ENCODE data around the gene RBM20.

RBM20 gene

GRCh38 chr10:110671788-110672579 lies 27.8 kb downstream of the RBM20 start:
- Mint-ChIP-seq H3K4me3 (peak overlapping the region; percentile 87), H3K27me3 (peaks cover 3% of the 10 kb centered on the region), H3K9me3 (no peaks in the 10 kb centered on the region), H3K27ac (peak overlapping the region; percentile 41), H3K36me3 (no peaks in the 10 kb centered on the region), H3K4me1 (peaks cover 9% of the 10 kb centered on the region)

GRCh38 chr10:110672580-110672919 lies 28.4 kb downstream of the RBM20 start:
- peak overlapping the region; percentile 87 for H3K4me3 Mint-ChIP-seq
- H3K9me3 Mint-ChIP-seq, result no peaks in the 10 kb centered on the region
- no peaks in the 10 kb centered on the region for H3K36me3 Mint-ChIP-seq
- H3K4me1 Mint-ChIP-seq, result peaks cover 9% of the 10 kb centered on the region
- H3K27ac Mint-ChIP-seq, result no peak overlapping the region
- peaks cover 3% of the 10 kb centered on the region for H3K27me3 Mint-ChIP-seq

DNA sequence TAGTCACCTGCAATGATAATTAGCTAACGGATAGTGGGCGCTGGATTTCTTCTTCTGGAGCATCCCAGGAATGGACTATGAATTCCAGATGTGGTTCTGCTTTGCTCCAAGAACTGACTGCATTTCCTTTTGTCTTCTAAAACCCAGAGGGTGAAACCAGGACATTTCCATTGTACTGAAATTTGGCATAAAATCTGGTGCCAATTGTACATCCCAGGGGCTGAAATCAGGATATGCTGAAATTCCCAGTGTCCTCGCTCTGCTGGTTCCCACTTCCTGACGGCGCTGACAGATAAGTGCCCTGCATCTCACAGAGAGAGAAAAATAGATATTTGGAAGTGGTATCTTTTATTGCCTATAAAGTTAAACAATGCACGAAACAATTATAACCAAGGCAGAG lies 31.9 kb downstream of the RBM20 start:
- Mint-ChIP-seq H3K4me3 (no peak overlapping the region), H3K27me3 (peaks cover 3% of the 10 kb centered on the region), H3K27ac (no peak overlapping the region), H3K9me3 (no peaks in the 10 kb centered on the region), H3K36me3 (no peaks in the 10 kb centered on the region), H3K4me1 (peaks cover 12% of the 10 kb centered on the region)

DNA sequence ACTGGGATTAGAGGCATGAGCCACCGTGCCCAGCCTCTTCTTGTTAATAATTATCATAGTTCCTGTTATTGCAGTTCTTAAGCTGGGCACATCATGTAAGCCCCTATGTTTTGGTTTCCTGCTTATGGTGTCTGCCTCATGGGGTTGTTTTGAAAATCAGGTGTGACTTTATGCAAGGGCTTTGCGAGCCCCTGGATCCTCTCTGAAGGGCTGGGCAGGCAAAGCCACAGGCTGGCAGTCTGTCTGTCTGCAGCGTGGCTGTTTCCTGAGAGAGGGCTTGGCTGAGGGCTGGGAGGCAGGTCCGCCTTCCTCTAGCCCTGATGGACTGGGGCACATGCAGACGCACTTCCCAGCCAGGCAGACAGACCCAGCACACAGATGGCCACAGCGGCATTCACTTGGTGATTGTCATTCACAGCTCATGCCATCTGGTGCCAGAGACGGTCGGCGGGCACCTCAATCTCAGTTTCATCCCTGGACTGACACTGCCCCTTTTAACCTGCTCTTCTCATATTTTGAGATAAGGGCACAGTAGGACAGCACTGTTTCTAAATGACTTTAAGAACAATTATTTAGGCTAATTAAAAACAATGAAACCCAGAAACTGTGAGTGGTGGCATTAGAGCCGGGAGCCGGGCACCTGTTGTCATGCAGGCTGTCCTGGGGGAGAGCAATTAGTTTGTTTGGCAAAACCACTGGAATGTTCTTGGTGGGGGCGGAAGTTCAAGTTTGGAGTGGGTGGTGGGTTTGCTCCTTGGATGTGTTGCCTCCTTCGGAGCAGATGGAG lies 35.5 kb downstream of the RBM20 start:
- H3K27ac Mint-ChIP-seq, result no peak overlapping the region
- peaks cover 4% of the 10 kb centered on the region for H3K4me1 Mint-ChIP-seq
- no peaks in the 10 kb centered on the region for H3K36me3 Mint-ChIP-seq
- H3K9me3 Mint-ChIP-seq, result no peaks in the 10 kb centered on the region
- H3K4me3 Mint-ChIP-seq, result no peak overlapping the region
- H3K27me3 Mint-ChIP-seq, result no peaks in the 10 kb centered on the region

GRCh38 chr10:110680273-110681020 lies 36.3 kb downstream of the RBM20 start:
- Mint-ChIP-seq H3K4me1 (peaks cover 4% of the 10 kb centered on the region), H3K36me3 (no peaks in the 10 kb centered on the region), H3K9me3 (no peaks in the 10 kb centered on the region), H3K27ac (no peak overlapping the region), H3K4me3 (no peak overlapping the region), H3K27me3 (no peaks in the 10 kb centered on the region)

- no peaks in the 10 kb centered on the region for H3K27me3 Mint-ChIP-seq
- no peaks in the 10 kb centered on the region for H3K36me3 Mint-ChIP-seq
- H3K27ac Mint-ChIP-seq, result no peak overlapping the region
- peaks cover 4% of the 10 kb centered on the region for H3K4me1 Mint-ChIP-seq
- H3K4me3 Mint-ChIP-seq, result no peak overlapping the region
- H3K9me3 Mint-ChIP-seq, result no peaks in the 10 kb centered on the region
Observed at GRCh38 chr10:110681023-110681681, 37.0 kb downstream of the RBM20 start.

- H3K27me3 Mint-ChIP-seq, result no peaks in the 10 kb centered on the region
- H3K4me3 Mint-ChIP-seq, result no peak overlapping the region
- H3K36me3 Mint-ChIP-seq, result no peaks in the 10 kb centered on the region
- H3K27ac Mint-ChIP-seq, result no peak overlapping the region
- peaks cover 4% of the 10 kb centered on the region for H3K4me1 Mint-ChIP-seq
- H3K9me3 Mint-ChIP-seq, result no peaks in the 10 kb centered on the region
Observed at GRCh38 chr10:110682348-110682747, 38.2 kb downstream of the RBM20 start.

DNA sequence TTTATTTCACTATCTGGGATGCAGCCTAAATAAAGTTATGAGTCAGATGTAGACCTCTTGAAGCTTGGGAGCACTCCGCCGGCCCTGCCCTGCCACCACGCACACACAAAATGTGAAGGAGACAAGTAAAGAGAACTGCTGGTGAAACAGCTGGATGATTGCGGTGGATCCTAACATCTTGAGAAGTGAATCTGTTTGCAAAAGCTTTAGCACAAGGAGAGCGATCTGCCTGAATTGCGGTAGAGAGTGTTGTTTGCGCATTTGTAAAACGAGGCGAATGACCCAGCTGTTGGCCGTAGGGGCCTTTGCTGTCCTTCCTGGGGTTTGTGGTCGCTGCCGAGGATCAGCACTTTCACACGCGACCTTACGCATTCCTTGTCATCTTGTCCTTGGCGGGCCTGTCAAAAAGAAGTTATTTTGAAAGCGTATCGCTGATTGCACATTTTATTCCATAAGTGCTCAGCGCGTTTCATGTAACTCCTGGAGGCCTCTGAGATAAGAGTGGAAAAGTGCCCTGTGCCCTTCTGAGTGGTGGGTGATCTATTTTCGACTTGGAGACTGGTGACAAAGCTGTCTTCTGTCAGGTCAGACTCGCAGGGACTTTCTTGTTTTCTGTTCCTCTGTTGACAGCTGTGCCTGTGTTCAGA lies 40.8 kb downstream of the RBM20 start:
- H3K9me3 Mint-ChIP-seq, result no peaks in the 10 kb centered on the region
- H3K4me3 Mint-ChIP-seq, result no peak overlapping the region
- no peak overlapping the region for H3K27ac Mint-ChIP-seq
- no peaks in the 10 kb centered on the region for H3K36me3 Mint-ChIP-seq
- H3K4me1 Mint-ChIP-seq, result peaks cover 4% of the 10 kb centered on the region
- no peaks in the 10 kb centered on the region for H3K27me3 Mint-ChIP-seq

- H3K36me3 Mint-ChIP-seq, result no peaks in the 10 kb centered on the region
- H3K4me1 Mint-ChIP-seq, result peaks cover under 1% of the 10 kb centered on the region
- no peak overlapping the region for H3K4me3 Mint-ChIP-seq
- no peaks in the 10 kb centered on the region for H3K9me3 Mint-ChIP-seq
- H3K27ac Mint-ChIP-seq, result no peak overlapping the region
- H3K27me3 Mint-ChIP-seq, result no peaks in the 10 kb centered on the region
Observed at GRCh38 chr10:110686047-110686446, 41.9 kb downstream of the RBM20 start.

- Mint-ChIP-seq H3K36me3 (no peaks in the 10 kb centered on the region), H3K9me3 (no peaks in the 10 kb centered on the region), H3K27me3 (no peaks in the 10 kb centered on the region), H3K4me1 (no peaks in the 10 kb centered on the region), H3K27ac (no peak overlapping the region), H3K4me3 (no peak overlapping the region)
Observed at GRCh38 chr10:110686949-110687348, 42.8 kb downstream of the RBM20 start.

DNA sequence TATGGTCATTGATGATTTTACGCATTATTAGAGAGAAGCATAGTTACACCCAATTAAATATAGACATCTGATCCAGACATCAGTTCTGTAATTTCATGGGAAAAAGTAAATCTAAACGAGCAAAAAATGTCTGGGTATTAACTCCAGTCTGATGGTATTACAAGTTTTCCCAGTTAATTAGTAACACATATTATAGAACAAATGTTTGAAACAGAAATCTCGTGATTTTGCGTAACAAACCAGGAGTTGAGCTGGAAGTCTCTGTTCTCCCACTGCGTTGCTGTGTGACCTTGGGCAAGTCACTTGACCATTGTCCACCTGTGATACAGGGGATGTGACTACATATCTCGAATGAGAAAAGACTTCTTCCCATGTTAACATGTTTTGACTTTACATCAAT lies 43.3 kb downstream of the RBM20 start:
- no peak overlapping the region for H3K4me3 Mint-ChIP-seq
- H3K27ac Mint-ChIP-seq, result no peak overlapping the region
- no peaks in the 10 kb centered on the region for H3K4me1 Mint-ChIP-seq
- peaks cover under 1% of the 10 kb centered on the region for H3K9me3 Mint-ChIP-seq
- H3K27me3 Mint-ChIP-seq, result no peaks in the 10 kb centered on the region
- H3K36me3 Mint-ChIP-seq, result no peaks in the 10 kb centered on the region

- no peaks in the 10 kb centered on the region for H3K4me1 Mint-ChIP-seq
- peaks cover 2% of the 10 kb centered on the region for H3K27me3 Mint-ChIP-seq
- H3K9me3 Mint-ChIP-seq, result peaks cover 11% of the 10 kb centered on the region
- peaks cover 1% of the 10 kb centered on the region for H3K36me3 Mint-ChIP-seq
- H3K27ac Mint-ChIP-seq, result no peak overlapping the region
- no peak overlapping the region for H3K4me3 Mint-ChIP-seq
Observed at GRCh38 chr10:110691139-110691538, 47.0 kb downstream of the RBM20 start.

GRCh38 chr10:110694263-110694662 lies 50.1 kb downstream of the RBM20 start:
- Mint-ChIP-seq H3K4me3 (no peak overlapping the region), H3K9me3 (peaks cover 11% of the 10 kb centered on the region), H3K27me3 (peaks cover 2% of the 10 kb centered on the region), H3K27ac (no peak overlapping the region), H3K36me3 (peaks cover 1% of the 10 kb centered on the region), H3K4me1 (no peaks in the 10 kb centered on the region)

DNA sequence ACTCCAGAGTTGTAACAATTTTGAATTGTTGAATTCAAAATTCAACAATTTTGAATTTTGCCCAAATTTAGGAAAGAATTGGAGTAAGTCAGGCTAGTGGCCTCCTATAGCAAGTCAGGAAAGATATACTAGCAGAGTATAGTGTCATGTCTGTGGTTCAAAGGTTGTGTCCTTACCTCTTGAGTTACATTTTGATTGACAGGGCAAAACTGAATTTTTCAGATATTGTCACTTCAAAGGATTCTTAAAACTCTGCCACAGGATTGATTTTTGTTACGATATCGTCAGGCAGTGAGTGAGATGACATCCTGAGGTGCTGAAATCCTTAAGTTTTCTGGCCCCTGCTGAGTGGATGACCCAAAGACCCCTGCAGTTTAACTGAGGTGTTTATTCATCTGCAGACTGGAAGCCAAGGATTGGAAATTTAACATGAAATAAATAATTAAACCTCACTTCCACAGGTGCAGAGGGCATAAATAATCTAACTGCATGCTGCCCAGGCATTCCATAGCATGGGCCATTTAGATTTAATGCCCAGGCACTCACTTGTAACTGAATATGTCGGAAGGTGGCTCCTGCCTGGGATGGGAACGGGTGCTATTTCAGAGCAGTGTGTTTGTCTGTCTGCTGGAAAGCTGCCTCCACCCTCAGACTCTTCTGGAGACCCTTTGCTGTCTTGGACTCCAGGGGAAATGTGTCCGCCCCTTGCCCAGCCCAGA lies 50.8 kb downstream of the RBM20 start:
- peaks cover 2% of the 10 kb centered on the region for H3K27me3 Mint-ChIP-seq
- no peaks in the 10 kb centered on the region for H3K4me1 Mint-ChIP-seq
- peaks cover 11% of the 10 kb centered on the region for H3K9me3 Mint-ChIP-seq
- H3K4me3 Mint-ChIP-seq, result no peak overlapping the region
- H3K36me3 Mint-ChIP-seq, result peaks cover 1% of the 10 kb centered on the region
- H3K27ac Mint-ChIP-seq, result no peak overlapping the region

DNA sequence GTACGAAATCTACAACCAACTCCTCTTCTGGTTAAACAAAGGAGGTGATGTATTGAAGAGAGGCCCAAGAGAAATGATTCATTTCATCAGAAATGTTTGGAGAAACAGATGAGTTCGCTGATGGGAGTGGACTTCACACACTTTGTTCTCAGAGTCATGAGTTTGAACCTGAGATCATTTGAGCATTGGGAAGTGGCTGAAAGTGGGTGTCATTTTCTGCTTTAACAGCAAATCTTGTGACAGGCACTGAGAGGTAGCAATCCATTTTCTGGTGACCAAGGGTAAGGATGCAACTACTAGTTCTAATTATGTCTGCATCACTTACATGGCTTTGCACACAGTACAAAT lies 51.4 kb downstream of the RBM20 start:
- H3K4me1 Mint-ChIP-seq, result no peaks in the 10 kb centered on the region
- H3K4me3 Mint-ChIP-seq, result no peak overlapping the region
- peaks cover 11% of the 10 kb centered on the region for H3K9me3 Mint-ChIP-seq
- H3K27me3 Mint-ChIP-seq, result peaks cover 2% of the 10 kb centered on the region
- no peak overlapping the region for H3K27ac Mint-ChIP-seq
- H3K36me3 Mint-ChIP-seq, result peaks cover 1% of the 10 kb centered on the region

Measured in activated naive CD4-positive, alpha-beta T cell treated with anti-CD3 and anti-CD28 coated beads, Interleukin-2, amount 50 U/mL, for 24 hours (primary cell).